Measurements from ENCODE around the gene DBX1.

GRCh38 chr11:20178976-20179375 lies 18.7 kb upstream of the DBX1 start:
- TF ChIP-seq CTCF (IDR thresholded peaks at IDR 0.05) (no peak), ZFX (IDR thresholded peaks at IDR 0.05; ENCODE audit: borderline replicate concordance) (no peak)
